Lung (tissue), 12 donors: Measurements from ENCODE around the gene MTRF1. TPM values are rescaled to one million over a fixed set of nuclear protein-coding genes. Genes with fewer than 3 reads are reported as not detected.

Experiments
- ATAC-seq: fragments of 200-7000 bp; cut with Tn5 transposase; one replicate; pipeline ENCODE4 v1.9.1; 2020; ENCODE audit warnings: moderate number of reproducible peaks; ENCODE audit not compliant: insufficient read depth, low FRiP score
- DNase-seq, 3 donors: peaks; one replicate each; pipeline ENCODE4 v3.0.0-alpha.2; 2013 to 2017
- H3K27ac ChIP-seq, 2 donors: one replicate each; pipeline ENCODE4 v1.5.1; 2013; ENCODE audit warnings: mild to moderate bottlenecking in 2 of 2, moderate library complexity in 2 of 2, control low read depth in 1 of 2, inconsistent platforms in 1 of 2, low read depth in 1 of 2, low read length in 1 of 2
- H3K27me3 ChIP-seq, 3 donors: one replicate each; pipeline ENCODE4 v1.5.1; 2013; ENCODE audit warnings: low read length in 2 of 3; ENCODE audit not compliant: control insufficient read depth in 3 of 3, insufficient read depth in 3 of 3
- H3K36me3 ChIP-seq, 4 donors: one replicate each; pipeline ENCODE4 v1.5.1; 2013; ENCODE audit warnings: low read length in 4 of 4, mild to moderate bottlenecking in 1 of 4, moderate library complexity in 1 of 4; ENCODE audit not compliant: control insufficient read depth in 4 of 4, insufficient read depth in 4 of 4
- H3K4me1 ChIP-seq, 5 donors: one replicate each; pipeline ENCODE4 v1.5.1; 2013; ENCODE audit warnings: low read length in 5 of 5, mild to moderate bottlenecking in 2 of 5, moderate library complexity in 1 of 5; ENCODE audit not compliant: control insufficient read depth in 5 of 5, insufficient read depth in 5 of 5
- H3K4me3 ChIP-seq: one replicate; pipeline ENCODE4 v1.5.1; 2013; ENCODE audit warnings: mild to moderate bottlenecking, control low read depth, moderate library complexity
- H3K9ac ChIP-seq, 2 donors: one replicate each; pipeline ENCODE4 v1.5.1; 2013; ENCODE audit warnings: low read length in 2 of 2, control low read depth in 1 of 2; ENCODE audit not compliant: insufficient read depth in 1 of 2
- H3K9me3 ChIP-seq, 4 donors: one replicate each; pipeline ENCODE4 v1.5.1; 2013; ENCODE audit warnings: low read length in 3 of 4, mild to moderate bottlenecking in 1 of 4, moderate library complexity in 1 of 4; ENCODE audit not compliant: control insufficient read depth in 4 of 4, insufficient read depth in 3 of 4
- WGBS, 2 donors: extraction: QIAGEN DNeasy Blood & Tissue Kit; methylation state at CpG; one replicate each; pipeline ENCODE4 v1.1.7; 2013; 5-methylcytosine and 5-hydroxymethylcytosine counted together
- polyA plus RNA-seq, 2 donors: library from polyadenylated mRNA; stranded (reverse); fragments of 200-250 nt; gene quantifications; one replicate each; pipeline ENCODE4 v1.2.1, GENCODE V29; 2013
- total RNA-seq, 2 donors: library from RNA; depleted of rRNA in 1 of 2; stranded (reverse); fragments of >200 nt in 1 of 2; gene quantifications; one replicate each; pipeline ENCODE4 v1.2.1, GENCODE V29; 2014 to 2021
- TF ChIP-seq, protein P1 (sequence below): IDR thresholded peaks from 2 replicates; pipeline ENCODE4 v1.5.1; 2012; ENCODE audit warnings: mild to moderate bottlenecking; ENCODE audit errors: control extremely low read depth, extremely low read depth
- donor health status: control.
- donor health status: control.
- donor health status: Bipolar disorder and iron deficiency.
- donor health status: healthy.
- donor health status: DM: yes; HTN: yes; CAD: no.

Gene MTRF1
- total and polyA plus RNA-seq, 4 donors: 6.7 to 22.0 (median 8.6) TPM

DNA sequence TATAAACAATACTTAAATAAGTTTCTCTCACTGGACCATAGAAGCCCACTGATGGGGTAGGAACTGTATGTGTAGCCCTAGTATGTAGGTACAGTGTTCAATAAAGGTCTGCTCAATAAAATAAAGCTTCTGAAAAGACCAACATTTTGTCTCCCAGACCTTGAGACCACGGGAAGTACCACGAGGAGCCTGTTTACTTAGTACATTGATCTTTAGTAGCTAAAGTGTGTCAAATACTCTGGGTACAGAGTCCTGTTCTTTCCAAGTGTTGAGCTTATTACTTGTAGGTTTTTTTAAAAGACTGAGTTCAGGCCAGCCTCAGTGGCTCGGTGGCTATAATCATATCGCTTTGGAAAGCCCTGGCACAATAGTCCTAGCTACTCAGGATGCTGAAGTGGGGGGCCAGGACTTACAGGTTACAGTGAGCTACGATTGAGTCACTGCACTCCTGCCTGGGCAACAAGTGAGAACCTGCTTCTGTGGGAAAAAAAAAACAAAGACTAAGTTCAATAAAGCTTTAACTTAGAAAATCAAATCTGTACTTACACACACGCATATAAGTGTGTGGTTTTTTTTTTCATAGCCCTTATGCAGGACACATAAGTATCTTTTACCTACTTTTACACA lies 3.4 kb downstream of the MTRF1 start:
- Histone ChIP-seq H3K4me1 (peaks cover 0 to 5% (median 3%) of the 10 kb centered on the region in 5 donors), H3K9me3 (no peaks in the 10 kb centered on the region), H3K9ac (no peak overlapping the region), H3K27me3 (no peaks in the 10 kb centered on the region), H3K4me3 (no peak overlapping the region), H3K27ac (no peak overlapping the region), H3K36me3 (peaks cover 8 to 16% (median 14%) of the 10 kb centered on the region in 4 donors)
- peak in 1 of 3 donors; percentile 32 for DNase-seq
- 71 to 88% methylated on average over 6 of the region's 6 CpGs for WGBS, 2 donors
- TF ChIP-seq, protein P1, sequence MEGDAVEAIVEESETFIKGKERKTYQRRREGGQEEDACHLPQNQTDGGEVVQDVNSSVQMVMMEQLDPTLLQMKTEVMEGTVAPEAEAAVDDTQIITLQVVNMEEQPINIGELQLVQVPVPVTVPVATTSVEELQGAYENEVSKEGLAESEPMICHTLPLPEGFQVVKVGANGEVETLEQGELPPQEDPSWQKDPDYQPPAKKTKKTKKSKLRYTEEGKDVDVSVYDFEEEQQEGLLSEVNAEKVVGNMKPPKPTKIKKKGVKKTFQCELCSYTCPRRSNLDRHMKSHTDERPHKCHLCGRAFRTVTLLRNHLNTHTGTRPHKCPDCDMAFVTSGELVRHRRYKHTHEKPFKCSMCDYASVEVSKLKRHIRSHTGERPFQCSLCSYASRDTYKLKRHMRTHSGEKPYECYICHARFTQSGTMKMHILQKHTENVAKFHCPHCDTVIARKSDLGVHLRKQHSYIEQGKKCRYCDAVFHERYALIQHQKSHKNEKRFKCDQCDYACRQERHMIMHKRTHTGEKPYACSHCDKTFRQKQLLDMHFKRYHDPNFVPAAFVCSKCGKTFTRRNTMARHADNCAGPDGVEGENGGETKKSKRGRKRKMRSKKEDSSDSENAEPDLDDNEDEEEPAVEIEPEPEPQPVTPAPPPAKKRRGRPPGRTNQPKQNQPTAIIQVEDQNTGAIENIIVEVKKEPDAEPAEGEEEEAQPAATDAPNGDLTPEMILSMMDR: no peak
- no peak for ATAC-seq

DNA sequence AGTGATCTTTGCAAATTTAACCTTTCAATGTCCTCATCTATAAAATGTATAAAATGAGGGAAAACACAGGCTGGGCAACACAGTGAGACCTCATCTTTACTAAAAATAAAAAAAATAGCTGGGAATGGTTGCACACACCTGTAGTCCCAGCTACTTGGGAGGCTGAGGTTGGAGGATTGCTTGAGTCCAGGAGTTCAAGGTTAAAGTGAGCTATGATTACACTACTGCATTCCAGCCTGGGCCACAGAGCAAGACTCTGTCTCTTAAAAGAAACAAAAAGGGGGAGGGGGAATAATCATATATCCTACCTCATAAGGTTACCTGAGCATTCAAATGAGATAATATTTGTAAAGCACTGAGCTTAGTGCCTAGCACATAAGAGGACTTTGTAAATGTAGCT lies 5.8 kb downstream of the MTRF1 start:
- DNase-seq (no peak), ATAC-seq (no peak)
- no peak overlapping the region for H3K9ac ChIP-seq
- H3K27ac ChIP-seq: no peak overlapping the region
- no peaks in the 10 kb centered on the region for H3K27me3 ChIP-seq
- peaks cover 0 to 2% (median 0%) of the 10 kb centered on the region in 5 donors for H3K4me1 ChIP-seq
- TF ChIP-seq, protein P1: no peak
- H3K9me3 ChIP-seq: no peaks in the 10 kb centered on the region
- H3K4me3 ChIP-seq: no peak overlapping the region
- peaks cover 8 to 21% (median 18%) of the 10 kb centered on the region in 4 donors for H3K36me3 ChIP-seq

DNA sequence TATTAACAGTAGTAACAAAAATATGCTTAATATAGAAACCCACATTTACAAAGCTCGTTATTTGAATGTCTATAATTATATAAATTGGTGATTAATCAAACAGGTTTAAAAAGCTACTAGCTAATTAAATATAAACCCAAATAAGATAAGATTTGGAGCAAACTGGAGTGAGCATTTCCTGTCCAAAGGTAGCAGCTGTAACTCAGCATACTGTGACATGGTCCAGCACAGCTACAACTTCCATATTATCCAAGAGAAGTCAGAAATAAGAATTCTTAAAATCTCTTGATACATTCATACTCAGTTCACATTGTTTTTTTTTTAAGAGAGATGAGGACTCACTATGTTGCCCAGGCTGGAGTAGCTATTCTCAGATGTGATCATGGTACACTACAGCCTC lies 8.5 kb downstream of the MTRF1 start:
- Histone ChIP-seq H3K4me3 (no peak overlapping the region), H3K27me3 (no peaks in the 10 kb centered on the region), H3K4me1 (no peaks in the 10 kb centered on the region), H3K9me3 (no peaks in the 10 kb centered on the region), H3K27ac (no peak overlapping the region), H3K36me3 (peaks cover 3 to 18% (median 16%) of the 10 kb centered on the region in 4 donors), H3K9ac (no peak overlapping the region)
- DNase-seq (no peak), ATAC-seq (no peak)
- 82 to 92% methylated on average over 1 of the region's 1 CpG for WGBS, 2 donors
- TF ChIP-seq, protein P1: no peak

DNA sequence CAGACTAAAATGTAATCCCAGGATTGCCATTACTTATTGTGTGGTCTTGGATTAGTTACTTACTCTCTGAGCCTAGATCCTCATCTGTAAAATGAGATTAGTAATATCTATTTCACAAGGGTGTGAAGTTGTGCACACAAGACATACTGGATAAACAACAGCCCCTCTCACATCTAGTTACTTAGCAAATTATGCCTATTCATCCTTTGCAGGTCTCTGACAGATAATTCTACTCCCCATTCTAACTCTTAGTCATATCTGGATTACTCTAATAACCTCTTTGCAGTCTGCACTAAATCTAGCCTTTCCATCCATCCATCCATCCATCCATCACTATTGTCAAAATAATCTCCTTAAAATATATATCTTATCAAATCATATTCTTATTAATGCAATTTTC lies 12.4 kb downstream of the MTRF1 start:
- DNase-seq (no peak), ATAC-seq (no peak)
- no peaks in the 10 kb centered on the region for H3K4me1 ChIP-seq
- TF ChIP-seq, protein P1: no peak
- H3K9me3 ChIP-seq: no peaks in the 10 kb centered on the region
- no peak overlapping the region for H3K4me3 ChIP-seq
- H3K9ac ChIP-seq: no peak overlapping the region
- H3K36me3 ChIP-seq: peaks cover 6 to 26% (median 10%) of the 10 kb centered on the region in 4 donors
- no peaks in the 10 kb centered on the region for H3K27me3 ChIP-seq
- H3K27ac ChIP-seq: no peak overlapping the region
